ENCODE measurements around the gene RUNX2.

The RUNX2 gene

GRCh38 chr6:45473121-45473993, 145.2 kb downstream of the RUNX2 start:
- Histone ChIP-seq H3K9ac (ENCODE audit: low read length) (no peak overlapping the region), H3K4me3 (ENCODE audit: low read depth, low read length, poor library complexity, severe bottlenecking) (no peak overlapping the region), H3K79me2 (ENCODE audit: insufficient read depth, low read length) (no peaks in the 10 kb centered on the region), H2AFZ (ENCODE audit: low read length) (no peak overlapping the region), H3K36me3 (ENCODE audit: insufficient read depth, low read length) (no peaks in the 10 kb centered on the region), H3K27ac (ENCODE audit: low read depth, low read length, poor library complexity, severe bottlenecking) (no peak overlapping the region), H3K4me2 (ENCODE audit: low read length) (no peak overlapping the region), H3K9me2 (ENCODE audit: low read depth, low read length) (no peaks in the 10 kb centered on the region), H3K9me3 (ENCODE audit: low read length) (no peaks in the 10 kb centered on the region), H3K4me1 (ENCODE audit: insufficient read depth, low read length, severe bottlenecking) (no peaks in the 10 kb centered on the region), H4K20me1 (ENCODE audit: insufficient read depth, low read length) (no peaks in the 10 kb centered on the region), H3K27me3 (ENCODE audit: insufficient read depth, low read length) (no peaks in the 10 kb centered on the region), H3F3A (ENCODE audit: insufficient read depth, low read length) (no peaks in the 10 kb centered on the region)
- no peak for TF ChIP-seq EZH2 (IDR thresholded peaks at IDR 0.05; ENCODE audit: borderline replicate concordance, low read length)
- no peak for TF ChIP-seq CTCF (IDR thresholded peaks at IDR 0.05; ENCODE audit: low read length)

- Histone ChIP-seq H3K9me3 (ENCODE audit: low read length) (no peaks in the 10 kb centered on the region), H3K27me3 (ENCODE audit: insufficient read depth, low read length) (no peaks in the 10 kb centered on the region), H3K9me2 (ENCODE audit: low read depth, low read length) (no peaks in the 10 kb centered on the region), H3K4me3 (ENCODE audit: low read depth, low read length, poor library complexity, severe bottlenecking) (no peak overlapping the region), H3F3A (ENCODE audit: insufficient read depth, low read length) (no peaks in the 10 kb centered on the region), H3K4me2 (ENCODE audit: low read length) (no peak overlapping the region), H3K27ac (ENCODE audit: low read depth, low read length, poor library complexity, severe bottlenecking) (no peak overlapping the region), H3K36me3 (ENCODE audit: insufficient read depth, low read length) (no peaks in the 10 kb centered on the region), H3K79me2 (ENCODE audit: insufficient read depth, low read length) (no peaks in the 10 kb centered on the region), H3K4me1 (ENCODE audit: insufficient read depth, low read length, severe bottlenecking) (no peaks in the 10 kb centered on the region), H3K9ac (ENCODE audit: low read length) (no peak overlapping the region), H4K20me1 (ENCODE audit: insufficient read depth, low read length) (no peaks in the 10 kb centered on the region), H2AFZ (ENCODE audit: low read length) (no peak overlapping the region)
- no peak for TF ChIP-seq CTCF (IDR thresholded peaks at IDR 0.05; ENCODE audit: low read length)
- no peak for TF ChIP-seq EZH2 (IDR thresholded peaks at IDR 0.05; ENCODE audit: borderline replicate concordance, low read length)
These were observed 146.2 kb downstream of the RUNX2 start for GRCh38 chr6:45474376-45474775.

- Histone ChIP-seq H3K9me3 (ENCODE audit: low read length) (no peaks in the 10 kb centered on the region), H4K20me1 (ENCODE audit: insufficient read depth, low read length) (no peaks in the 10 kb centered on the region), H3K27ac (ENCODE audit: low read depth, low read length, poor library complexity, severe bottlenecking) (no peak overlapping the region), H3K36me3 (ENCODE audit: insufficient read depth, low read length) (no peaks in the 10 kb centered on the region), H3K27me3 (ENCODE audit: insufficient read depth, low read length) (no peaks in the 10 kb centered on the region), H3K9ac (ENCODE audit: low read length) (no peak overlapping the region), H3F3A (ENCODE audit: insufficient read depth, low read length) (no peaks in the 10 kb centered on the region), H3K4me3 (ENCODE audit: low read depth, low read length, poor library complexity, severe bottlenecking) (no peak overlapping the region), H3K4me1 (ENCODE audit: insufficient read depth, low read length, severe bottlenecking) (no peaks in the 10 kb centered on the region), H3K79me2 (ENCODE audit: insufficient read depth, low read length) (no peaks in the 10 kb centered on the region), H3K9me2 (ENCODE audit: low read depth, low read length) (no peaks in the 10 kb centered on the region), H3K4me2 (ENCODE audit: low read length) (no peak overlapping the region), H2AFZ (ENCODE audit: low read length) (no peak overlapping the region)
- TF ChIP-seq CTCF (IDR thresholded peaks at IDR 0.05; ENCODE audit: low read length): no peak
- TF ChIP-seq EZH2 (IDR thresholded peaks at IDR 0.05; ENCODE audit: borderline replicate concordance, low read length): no peak
These were observed 148.2 kb downstream of the RUNX2 start for GRCh38 chr6:45476341-45476740.

Data from OCI-LY1 (cell line).